K562 (cell line): ENCODE measurements around the gene SMAGP. TPM values are rescaled to one million over a fixed set of nuclear protein-coding genes. Genes with fewer than 3 reads are reported as not detected.

Experiments used
- ATF1 ChIP-seq, 2 experiments: fragments of 450-650 bp in 1 of 2; IDR thresholded peaks; 2 replicates each; pipeline ENCODE4 v1.6.1; 2016; ENCODE audit warnings: missing compliant biosample characterization in 1 of 2, missing genetic modification characterization in 1 of 2
- EP300 ChIP-seq: IDR thresholded peaks from 2 replicates; pipeline ENCODE4 v1.6.1; 2012; ENCODE audit warnings: low read length, improper control_type of control experiment
- ESRRB ChIP-seq: fragments of 250-450 bp; sonication (Bioruptor Pico); IDR thresholded peaks from 2 replicates; pipeline ENCODE4 v1.5.0; 2020; ENCODE audit warnings: mild to moderate bottlenecking, moderate library complexity, borderline replicate concordance
- HCFC1 ChIP-seq: IDR thresholded peaks from 2 replicates; pipeline ENCODE4 v1.6.1; 2012; ENCODE audit warnings: low read depth, low read length, improper control_type of control experiment
- HNRNPK ChIP-seq: fragments of 200-400 bp; formaldehyde crosslinking; IDR thresholded peaks from one replicate; pipeline ENCODE4 v1.6.1; 2018; ENCODE audit warnings: mild to moderate bottlenecking, low read depth, low read length; ENCODE audit not compliant: poor library complexity, severe bottlenecking
- ID3 ChIP-seq, 2 experiments: fragments of 250-450 bp in 1 of 2; fragments of 450-650 bp in 1 of 2; sonication (Bioruptor Pico) in 1 of 2; IDR thresholded peaks; 2 replicates each; pipeline versions ENCODE4 v1.6.1 to v1.8.0; 2016 to 2021; ENCODE audit warnings: mild to moderate bottlenecking in 2 of 2, moderate library complexity in 2 of 2, missing compliant biosample characterization in 1 of 2, missing genetic modification characterization in 1 of 2
- KAT7 ChIP-seq: sonication (generic); formaldehyde crosslinking; IDR thresholded peaks from 2 replicates; pipeline ENCODE4 v1.8.0; 2022; ENCODE audit warnings: missing genetic modification reagents, mild to moderate bottlenecking, borderline replicate concordance
- MAZ ChIP-seq, 2 experiments: fragments of 450-650 bp in 1 of 2; sonication (generic) in 1 of 2; formaldehyde crosslinking; IDR thresholded peaks in 1 of 2; conservative IDR thresholded peaks in 1 of 2; 2 replicates each; pipeline versions ENCODE4 v1.4.0 to v1.5.0; 2020; ENCODE audit warnings: mild to moderate bottlenecking in 1 of 2, missing genetic modification reagents in 1 of 2
- NCOA2 ChIP-seq, 2 experiments: fragments of 450-650 bp; IDR thresholded peaks; 2 replicates each; pipeline ENCODE4 v1.6.1; 2018; ENCODE audit warnings: mild to moderate bottlenecking in 2 of 2, moderate library complexity in 1 of 2; ENCODE audit not compliant: partially characterized antibody in 2 of 2
- PCBP1 ChIP-seq: fragments of 200-400 bp; formaldehyde crosslinking; IDR thresholded peaks from 2 replicates; pipeline ENCODE4 v1.6.1; 2018; ENCODE audit warnings: mild to moderate bottlenecking, low read depth, low read length; ENCODE audit not compliant: poor library complexity, severe bottlenecking
- SMAD4 ChIP-seq: fragments of 250-450 bp; sonication (Bioruptor Pico); conservative IDR thresholded peaks from 2 replicates; pipeline ENCODE4 v1.8.0; 2021; ENCODE audit warnings: inconsistent platforms, mild to moderate bottlenecking, moderate library complexity
- TAF1 ChIP-seq: IDR thresholded peaks from 2 replicates; pipeline ENCODE4 v1.6.1; 2011; ENCODE audit warnings: mild to moderate bottlenecking, low read length, moderate library complexity; ENCODE audit not compliant: insufficient read depth, control insufficient read depth, severe bottlenecking; ENCODE audit errors: extremely low read depth
- UBTF ChIP-seq, 2 experiments: IDR thresholded peaks; 2 replicates each; pipeline ENCODE4 v1.6.1; 2012; ENCODE audit warnings: improper control_type of control experiment in 2 of 2, low read depth in 2 of 2, low read length in 2 of 2, borderline replicate concordance in 1 of 2
- ZKSCAN8 ChIP-seq: fragments of 200-800 bp; sonication (Bioruptor generic); IDR thresholded peaks from 2 replicates; pipeline ENCODE4 v1.6.1; 2016; ENCODE audit warnings: missing genetic modification characterization, missing compliant biosample characterization
- ZNF175 ChIP-seq: fragments of 200-800 bp; sonication (Bioruptor generic); IDR thresholded peaks from 2 replicates; pipeline ENCODE4 v1.6.1; 2016; ENCODE audit warnings: low read depth, mild to moderate bottlenecking, missing genetic modification characterization, missing compliant biosample characterization
- ZNF239 ChIP-seq: fragments of 250-450 bp; sonication (Bioruptor Pico); IDR thresholded peaks from 2 replicates; pipeline ENCODE4 v1.4.0; 2020; ENCODE audit warnings: mild to moderate bottlenecking
- ZNF347 ChIP-seq: fragments of 450-650 bp; formaldehyde crosslinking; IDR thresholded peaks from 2 replicates; pipeline ENCODE4 v1.4.0; 2020; ENCODE audit warnings: low read depth, mild to moderate bottlenecking, moderate library complexity
- ZNF717 ChIP-seq: fragments of 250-450 bp; sonication (Bioruptor Pico); IDR thresholded peaks from 2 replicates; pipeline ENCODE4 v1.5.0; 2021
- polyA plus RNA-seq, 8 experiments: library from polyadenylated mRNA; depleted of rRNA in 4 of 8; stranded (reverse) in 5 of 8; unstranded in 3 of 8; fragments of >200 nt; fragmentation: Nextera tagmentation in 2 of 8; fragmentation: Illumina TruSeq in 1 of 8; extraction: Ambion mirVana in 2 of 8; extraction: Trizol in 1 of 8; gene quantifications; 2 replicates each; pipeline versions ENCODE4 v1.2.1 to v1.2.3, GENCODE V29; 2011 to 2014; ENCODE audit warnings: inconsistent platforms in 1 of 8, missing spikeins in 1 of 8
- total RNA-seq, 7 experiments: library from RNA; depleted of rRNA in 6 of 7; stranded (reverse); fragments of >200 nt in 6 of 7; fragmentation: Illumina TruSeq in 2 of 7; extraction: Trizol in 2 of 7; gene quantifications; 2 replicates each; pipeline versions ENCODE4 v1.2.1 to v1.2.3, GENCODE V29; 2011 to 2021; ENCODE audit warnings: low replicate concordance in 1 of 7
- TF ChIP-seq, protein P1 (sequence below): fragments of 450-650 bp; IDR thresholded peaks from 2 replicates; pipeline ENCODE4 v1.7.1; 2018; ENCODE audit warnings: mild to moderate bottlenecking, low read depth; ENCODE audit not compliant: partially characterized antibody
- TF ChIP-seq, protein P2 (sequence below): sonication (generic); formaldehyde crosslinking; IDR thresholded peaks from 2 replicates; pipeline ENCODE4 v1.9.0; 2022; ENCODE audit warnings: mild to moderate bottlenecking, missing genetic modification reagents

Gene SMAGP
- total and polyA plus RNA-seq, 9 of the 15 experiments (the other 6 are each of a cell fraction or from before 2014, with no cell fraction given) = 23.1 to 62.3 (median 29.9) TPM

- TF ChIP-seq ZNF347 (CRISPR knock-in tag) (no peak), KAT7 (CRISPR knock-in tag) (no peak), ESRRB (no peak), UBTF (IDR thresholded peaks at IDR 0.05; ENCODE audit: borderline replicate concordance in 1 of 2, low read depth in 2 of 2, low read length in 2 of 2) (no peak), ID3 (CRISPR knock-in tag; IDR thresholded peaks at IDR 0.05) (no peak), ID3 (tag; IDR thresholded peaks at IDR 0.05) (0 out of 2 replicates have a peak, but pooled peaks have one; percentile 54), NCOA2 (IDR thresholded peaks at IDR 0.05; ENCODE audit: partially characterized antibody in 2 of 2) (no peak), ZNF239 (CRISPR knock-in tag) (no peak), HNRNPK (no peak), ZNF717 (CRISPR knock-in tag) (no peak), ZNF175 (CRISPR knock-in tag) (no peak), TAF1 (no peak), PCBP1 (no peak), ZKSCAN8 (CRISPR knock-in tag) (no peak), EP300 (no peak), ATF1 (CRISPR knock-in tag; IDR thresholded peaks at IDR 0.05) (no peak), ATF1 (tag; IDR thresholded peaks at IDR 0.05) (0 out of 2 replicates have a peak, but pooled peaks have one; percentile 9), MAZ (CRISPR knock-in tag; conservative IDR thresholded peaks at IDR 0.05 in 1 of 2, IDR thresholded peaks at IDR 0.05 in 1 of 2) (peak; percentile 80 to 81), SMAD4 (CRISPR knock-in tag) (no peak), HCFC1 (no peak)
- TF ChIP-seq, protein P1, sequence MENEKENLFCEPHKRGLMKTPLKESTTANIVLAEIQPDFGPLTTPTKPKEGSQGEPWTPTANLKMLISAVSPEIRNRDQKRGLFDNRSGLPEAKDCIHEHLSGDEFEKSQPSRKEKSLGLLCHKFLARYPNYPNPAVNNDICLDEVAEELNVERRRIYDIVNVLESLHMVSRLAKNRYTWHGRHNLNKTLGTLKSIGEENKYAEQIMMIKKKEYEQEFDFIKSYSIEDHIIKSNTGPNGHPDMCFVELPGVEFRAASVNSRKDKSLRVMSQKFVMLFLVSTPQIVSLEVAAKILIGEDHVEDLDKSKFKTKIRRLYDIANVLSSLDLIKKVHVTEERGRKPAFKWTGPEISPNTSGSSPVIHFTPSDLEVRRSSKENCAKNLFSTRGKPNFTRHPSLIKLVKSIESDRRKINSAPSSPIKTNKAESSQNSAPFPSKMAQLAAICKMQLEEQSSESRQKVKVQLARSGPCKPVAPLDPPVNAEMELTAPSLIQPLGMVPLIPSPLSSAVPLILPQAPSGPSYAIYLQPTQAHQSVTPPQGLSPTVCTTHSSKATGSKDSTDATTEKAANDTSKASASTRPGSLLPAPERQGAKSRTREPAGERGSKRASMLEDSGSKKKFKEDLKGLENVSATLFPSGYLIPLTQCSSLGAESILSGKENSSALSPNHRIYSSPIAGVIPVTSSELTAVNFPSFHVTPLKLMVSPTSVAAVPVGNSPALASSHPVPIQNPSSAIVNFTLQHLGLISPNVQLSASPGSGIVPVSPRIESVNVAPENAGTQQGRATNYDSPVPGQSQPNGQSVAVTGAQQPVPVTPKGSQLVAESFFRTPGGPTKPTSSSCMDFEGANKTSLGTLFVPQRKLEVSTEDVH = no peak
- TF ChIP-seq, protein P2, sequence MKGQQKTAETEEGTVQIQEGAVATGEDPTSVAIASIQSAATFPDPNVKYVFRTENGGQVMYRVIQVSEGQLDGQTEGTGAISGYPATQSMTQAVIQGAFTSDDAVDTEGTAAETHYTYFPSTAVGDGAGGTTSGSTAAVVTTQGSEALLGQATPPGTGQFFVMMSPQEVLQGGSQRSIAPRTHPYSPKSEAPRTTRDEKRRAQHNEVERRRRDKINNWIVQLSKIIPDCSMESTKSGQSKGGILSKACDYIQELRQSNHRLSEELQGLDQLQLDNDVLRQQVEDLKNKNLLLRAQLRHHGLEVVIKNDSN = no peak
Measured at GRCh38 chr12:51217968-51218606, 52.1 kb downstream of the SMAGP start, which contains the start of gene POU6F1 (continued).
